ENCODE results near the gene SLC6A14.

GRCh38 chrX:116435597-116435996, 809 bp upstream of the SLC6A14 start:
- TF ChIP-seq CREM (IDR thresholded peaks at IDR 0.05; ENCODE audit: low read depth) (no peak), PKNOX1 (IDR thresholded peaks at IDR 0.05) (no peak), POLR2AphosphoS5 (IDR thresholded peaks at IDR 0.05; ENCODE audit: low read length) (no peak), NRF1 (conservative IDR thresholded peaks at IDR 0.05; ENCODE audit: low read depth, low read length) (no peak)

Measured in GM12878 (cell line).